ENCODE data around the gene CSNK1G1. TPM values are rescaled to one million over a fixed set of nuclear protein-coding genes. Genes with fewer than 3 reads are reported as not detected.

The CSNK1G1 gene
- total and polyA plus RNA-seq, 2 of the 8 experiments (the other 6 are each of a cell fraction or from before 2014, with no cell fraction given) = 6.0 to 12.9 TPM

DNA sequence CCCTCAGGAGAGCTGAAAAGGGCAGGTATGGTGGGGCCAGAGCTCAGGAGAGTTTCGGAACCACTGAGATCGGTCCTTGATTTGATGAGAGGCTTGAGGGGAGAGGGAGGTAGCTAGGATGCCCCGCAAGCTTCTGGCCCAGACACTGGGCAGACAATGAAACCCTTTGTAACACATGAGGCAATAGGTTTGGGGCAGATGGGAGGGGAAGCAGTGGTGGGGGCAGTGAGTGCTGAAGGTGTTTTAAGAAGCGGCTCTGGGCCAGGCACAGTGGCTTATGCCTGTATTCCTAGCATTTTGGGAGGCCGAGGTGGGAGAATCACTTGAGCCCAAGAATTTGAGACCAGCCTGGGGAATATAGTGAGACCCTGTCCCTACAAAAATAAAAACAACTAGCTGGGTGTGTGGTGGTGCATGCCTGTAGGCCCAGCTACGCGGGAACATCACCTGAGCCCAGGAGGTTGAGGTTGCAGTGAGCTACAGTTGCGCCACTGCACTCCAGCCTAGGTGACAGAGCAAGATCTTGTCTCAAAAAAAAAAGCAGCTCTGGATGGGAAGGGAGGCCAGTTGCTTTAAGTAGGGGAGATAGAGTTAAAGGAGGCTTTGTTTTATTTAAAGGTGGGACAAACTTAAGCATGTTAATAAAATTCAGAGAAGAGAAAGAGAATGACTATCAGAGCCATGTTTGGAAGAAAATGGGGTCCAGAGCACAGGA, 214.0 kb downstream of the CSNK1G1 start (continued):
- TF ChIP-seq CHD7 (IDR thresholded peaks at IDR 0.05; ENCODE audit: insufficient replicate concordance, low read length) (no peak), KDM1A (IDR thresholded peaks at IDR 0.05; ENCODE audit: borderline replicate concordance, low read length) (no peak), SP4 (IDR thresholded peaks at IDR 0.05; ENCODE audit: low read length) (no peak), CHD1 (IDR thresholded peaks at IDR 0.05; ENCODE audit: low read depth, low read length) (no peak), MAX (IDR thresholded peaks at IDR 0.05) (no peak), RFX5 (IDR thresholded peaks at IDR 0.05; ENCODE audit: borderline replicate concordance, low read depth, low read length) (no peak)
- TF ChIP-seq, protein P1, sequence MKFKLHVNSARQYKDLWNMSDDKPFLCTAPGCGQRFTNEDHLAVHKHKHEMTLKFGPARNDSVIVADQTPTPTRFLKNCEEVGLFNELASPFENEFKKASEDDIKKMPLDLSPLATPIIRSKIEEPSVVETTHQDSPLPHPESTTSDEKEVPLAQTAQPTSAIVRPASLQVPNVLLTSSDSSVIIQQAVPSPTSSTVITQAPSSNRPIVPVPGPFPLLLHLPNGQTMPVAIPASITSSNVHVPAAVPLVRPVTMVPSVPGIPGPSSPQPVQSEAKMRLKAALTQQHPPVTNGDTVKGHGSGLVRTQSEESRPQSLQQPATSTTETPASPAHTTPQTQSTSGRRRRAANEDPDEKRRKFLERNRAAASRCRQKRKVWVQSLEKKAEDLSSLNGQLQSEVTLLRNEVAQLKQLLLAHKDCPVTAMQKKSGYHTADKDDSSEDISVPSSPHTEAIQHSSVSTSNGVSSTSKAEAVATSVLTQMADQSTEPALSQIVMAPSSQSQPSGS (IDR thresholded peaks at IDR 0.05; ENCODE audit: low read length) = no peak
- TF ChIP-seq, protein P2, sequence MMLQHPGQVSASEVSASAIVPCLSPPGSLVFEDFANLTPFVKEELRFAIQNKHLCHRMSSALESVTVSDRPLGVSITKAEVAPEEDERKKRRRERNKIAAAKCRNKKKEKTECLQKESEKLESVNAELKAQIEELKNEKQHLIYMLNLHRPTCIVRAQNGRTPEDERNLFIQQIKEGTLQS (IDR thresholded peaks at IDR 0.05; ENCODE audit: insufficient read depth, low read depth, low read length) = no peak
